Stomach smooth muscle (tissue), 2 donors: ENCODE results near the gene MAJIN.

ENCODE experiments used
- H3K27ac ChIP-seq: one replicate; pipeline ENCODE4 v1.7.0; 2013; ENCODE audit warnings: mild to moderate bottlenecking, low read length, inconsistent platforms
- H3K27me3 ChIP-seq, 2 donors: one replicate each; pipeline ENCODE4 v1.7.0; 2013; ENCODE audit warnings: low read length in 2 of 2; ENCODE audit not compliant: insufficient read depth in 2 of 2, control insufficient read depth in 1 of 2
- H3K36me3 ChIP-seq, 2 donors: one replicate each; pipeline ENCODE4 v1.7.0; 2013; ENCODE audit warnings: low read length in 2 of 2; ENCODE audit not compliant: control insufficient read depth in 2 of 2, insufficient read depth in 2 of 2
- H3K4me1 ChIP-seq: one replicate; pipeline ENCODE4 v1.7.0; 2013; ENCODE audit warnings: low read length; ENCODE audit not compliant: control insufficient read depth, insufficient read depth
- H3K4me3 ChIP-seq, 2 donors: one replicate each; pipeline ENCODE4 v1.7.0; 2013; ENCODE audit warnings: low read length in 2 of 2
- H3K9ac ChIP-seq, 2 donors: one replicate each; pipeline ENCODE4 v1.7.0; 2013; ENCODE audit warnings: low read length in 2 of 2, mild to moderate bottlenecking in 1 of 2
- H3K9me3 ChIP-seq, 2 donors: one replicate each; pipeline ENCODE4 v1.7.0; 2013; ENCODE audit warnings: low read length in 2 of 2; ENCODE audit not compliant: control insufficient read depth in 2 of 2
- donor health status: healthy.
- donor health status: Pancreatic carcinoma.

The MAJIN gene

GRCh38 chr11:64911689-64912088 is 60.2 kb downstream of the MAJIN start:
- no peaks in the 10 kb centered on the region for H3K9me3 ChIP-seq
- H3K4me3 ChIP-seq, result no peak overlapping the region
- peaks cover 16% of the 10 kb centered on the region for H3K4me1 ChIP-seq
- H3K9ac ChIP-seq, result no peak overlapping the region
- no peak overlapping the region for H3K27ac ChIP-seq
- peaks cover 33 to 52% of the 10 kb centered on the region in 2 donors for H3K36me3 ChIP-seq
- no peaks in the 10 kb centered on the region for H3K27me3 ChIP-seq

GRCh38 chr11:64911142-64911541 is 60.8 kb downstream of the MAJIN start:
- Histone ChIP-seq H3K27ac (no peak overlapping the region), H3K9me3 (no peaks in the 10 kb centered on the region), H3K36me3 (peaks cover 33 to 56% of the 10 kb centered on the region in 2 donors), H3K9ac (no peak overlapping the region), H3K4me1 (peaks cover 11% of the 10 kb centered on the region), H3K4me3 (no peak overlapping the region), H3K27me3 (no peaks in the 10 kb centered on the region)

GRCh38 chr11:64910451-64911093 is 61.3 kb downstream of the MAJIN start:
- H3K36me3 ChIP-seq, result peaks cover 39 to 59% of the 10 kb centered on the region in 2 donors
- H3K27ac ChIP-seq, result no peak overlapping the region
- no peaks in the 10 kb centered on the region for H3K9me3 ChIP-seq
- no peak overlapping the region for H3K4me3 ChIP-seq
- H3K27me3 ChIP-seq, result no peaks in the 10 kb centered on the region
- H3K4me1 ChIP-seq, result peaks cover 5% of the 10 kb centered on the region
- H3K9ac ChIP-seq, result no peak overlapping the region

- Histone ChIP-seq H3K36me3 (peaks cover 46 to 65% of the 10 kb centered on the region in 2 donors), H3K27ac (no peak overlapping the region), H3K9ac (no peak overlapping the region), H3K4me1 (no peaks in the 10 kb centered on the region), H3K4me3 (no peak overlapping the region), H3K27me3 (no peaks in the 10 kb centered on the region), H3K9me3 (no peaks in the 10 kb centered on the region)
Observed at GRCh38 chr11:64909653-64910343, 62.1 kb downstream of the MAJIN start.

GRCh38 chr11:64908766-64909165 is 63.1 kb downstream of the MAJIN start:
- Histone ChIP-seq H3K36me3 (peaks cover 43 to 63% of the 10 kb centered on the region in 2 donors), H3K9me3 (no peaks in the 10 kb centered on the region), H3K27ac (no peak overlapping the region), H3K4me1 (no peaks in the 10 kb centered on the region), H3K9ac (no peak overlapping the region), H3K4me3 (no peak overlapping the region), H3K27me3 (no peaks in the 10 kb centered on the region)

GRCh38 chr11:64906314-64906635 is 65.6 kb downstream of the MAJIN start:
- H3K9me3 ChIP-seq, result no peaks in the 10 kb centered on the region
- H3K27me3 ChIP-seq, result no peaks in the 10 kb centered on the region
- no peaks in the 10 kb centered on the region for H3K4me1 ChIP-seq
- no peak overlapping the region for H3K4me3 ChIP-seq
- H3K27ac ChIP-seq, result no peak overlapping the region
- peaks cover 40 to 50% of the 10 kb centered on the region in 2 donors for H3K36me3 ChIP-seq
- H3K9ac ChIP-seq, result no peak overlapping the region

GRCh38 chr11:64905516-64906313 is 66.2 kb downstream of the MAJIN start:
- Histone ChIP-seq H3K9ac (no peak overlapping the region), H3K9me3 (no peaks in the 10 kb centered on the region), H3K36me3 (peaks cover 38 to 45% of the 10 kb centered on the region in 2 donors), H3K4me3 (no peak overlapping the region), H3K27ac (no peak overlapping the region), H3K27me3 (no peaks in the 10 kb centered on the region), H3K4me1 (no peaks in the 10 kb centered on the region)

- H3K4me1 ChIP-seq, result no peaks in the 10 kb centered on the region
- no peak overlapping the region for H3K9ac ChIP-seq
- H3K27me3 ChIP-seq, result no peaks in the 10 kb centered on the region
- no peak overlapping the region for H3K4me3 ChIP-seq
- H3K27ac ChIP-seq, result no peak overlapping the region
- no peaks in the 10 kb centered on the region for H3K9me3 ChIP-seq
- H3K36me3 ChIP-seq, result peaks cover 35 to 40% of the 10 kb centered on the region in 2 donors
Observed at GRCh38 chr11:64903291-64903833, 68.5 kb downstream of the MAJIN start.

GRCh38 chr11:64902102-64902900 is 69.6 kb downstream of the MAJIN start:
- no peak overlapping the region for H3K4me3 ChIP-seq
- H3K9ac ChIP-seq, result no peak overlapping the region
- H3K4me1 ChIP-seq, result no peaks in the 10 kb centered on the region
- H3K36me3 ChIP-seq, result peaks cover 35 to 39% of the 10 kb centered on the region in 2 donors
- H3K9me3 ChIP-seq, result no peaks in the 10 kb centered on the region
- H3K27ac ChIP-seq, result no peak overlapping the region
- H3K27me3 ChIP-seq, result no peaks in the 10 kb centered on the region

- Histone ChIP-seq H3K9ac (no peak overlapping the region), H3K27ac (no peak overlapping the region), H3K4me1 (no peaks in the 10 kb centered on the region), H3K36me3 (peaks cover 22 to 42% of the 10 kb centered on the region in 2 donors), H3K4me3 (no peak overlapping the region), H3K27me3 (no peaks in the 10 kb centered on the region), H3K9me3 (no peaks in the 10 kb centered on the region)
Observed at GRCh38 chr11:64900774-64901173, 71.1 kb downstream of the MAJIN start.
